Calu3 (cell line): ENCODE measurements around the gene ZNF394. TPM values are rescaled to one million over a fixed set of nuclear protein-coding genes. Genes with fewer than 3 reads are reported as not detected.

ENCODE experiments used
- BruUV-seq: library from RNA; stranded (reverse); fragments of 400-500 nt; replicated peaks from 2 replicates; lab custom pipeline; 2021; lab: Mats Ljungman, UMichigan
- CTCF ChIA-PET: fragments of 300-600 bp; sonication (Branson Sonifier 250); formaldehyde crosslinking; loops from one replicate; lab custom pipeline; 2022; ENCODE audit warnings: antibody characterized with exemption; lab: Charles Lee
- DNase-seq: peaks from one replicate; pipeline ENCODE4 v3.0.0; 2022
- H3K27ac Mint-ChIP-seq: one replicate; pipeline ENCODE4 v1.8.0; 2022; ENCODE audit warnings: mixed read lengths; ENCODE audit not compliant: unreplicated experiment
- H3K27me3 Mint-ChIP-seq: one replicate; pipeline ENCODE4 v1.8.0; 2022; ENCODE audit warnings: mixed read lengths; ENCODE audit not compliant: unreplicated experiment
- H3K36me3 Mint-ChIP-seq: one replicate; pipeline ENCODE4 v1.8.0; 2022; ENCODE audit warnings: mild to moderate bottlenecking, moderate library complexity, mixed read lengths; ENCODE audit not compliant: insufficient read depth, unreplicated experiment
- H3K4me1 Mint-ChIP-seq: one replicate; pipeline ENCODE4 v1.8.0; 2022; ENCODE audit warnings: mild to moderate bottlenecking, low read depth, mixed read lengths; ENCODE audit not compliant: unreplicated experiment
- H3K4me3 Mint-ChIP-seq: one replicate; pipeline ENCODE4 v1.8.0; 2022; ENCODE audit warnings: mild to moderate bottlenecking, low read depth, moderate library complexity, mixed read lengths; ENCODE audit not compliant: unreplicated experiment
- H3K9me3 Mint-ChIP-seq: one replicate; pipeline ENCODE4 v1.8.0; 2022; ENCODE audit warnings: low read depth, mixed read lengths; ENCODE audit not compliant: unreplicated experiment
- intact Hi-C: fragments of 100-400 bp; cut with micrococcal nuclease; formaldehyde crosslinking; loops from one replicate; pipeline ENCODE4 v1.10.0; 2022; ENCODE audit not compliant: unreplicated experiment
- total RNA-seq: library from RNA; stranded (reverse); gene quantifications from 2 replicates; pipeline ENCODE4 v1.2.3, GENCODE V29; 2022
- TF ChIP-seq, protein P1 (sequence below): fragments of 200-600 bp; IDR thresholded peaks from one replicate; pipeline ENCODE4 v1.8.0; 2022; ENCODE audit warnings: antibody characterized with exemption; ENCODE audit not compliant: unreplicated experiment

ZNF394 gene
- total RNA-seq, 1 experiment from 2014 or later, result 17.3 TPM

GRCh38 chr7:99499371-99499720 lies 735 bp downstream of the ZNF394 start:
- peaks cover 9% of the 10 kb centered on the region for H3K4me1 Mint-ChIP-seq
- BruUV-seq, result no TSS peak
- intact Hi-C loops, result loop anchor here (10.0 kb wide), 1 partner anchor 115 kb away; the partner anchor contains the start of gene ZSCAN25

DNA sequence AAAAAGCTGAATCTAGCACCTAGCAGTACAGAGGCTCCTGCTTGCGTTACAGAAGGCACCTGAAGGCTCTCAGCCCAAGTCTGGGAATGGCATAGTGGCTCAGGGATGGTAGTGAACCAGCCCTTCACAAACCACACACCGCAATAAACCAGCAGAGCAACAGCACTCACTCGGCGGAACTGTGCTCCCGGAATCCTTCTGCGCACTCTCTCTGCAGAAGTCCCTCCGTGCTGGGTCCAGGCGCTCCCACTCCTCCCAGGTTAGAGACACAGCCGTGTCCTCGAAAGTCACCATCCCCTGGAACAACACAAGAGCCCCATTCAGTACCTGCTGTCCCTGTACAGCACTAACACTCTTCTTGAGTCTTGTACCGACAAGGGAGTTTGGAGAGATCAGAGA lies 1.5 kb downstream of the ZNF394 start:
- DNase-seq, result no peak
- no TSS peak for BruUV-seq
- intact Hi-C loops, result loop anchor here (10.0 kb wide), 1 partner anchor 116 kb away; the partner anchor contains the start of gene ZSCAN25
- no peak overlapping the region for H3K27ac Mint-ChIP-seq
- CTCF ChIA-PET, result no interaction called here
- peaks cover 45% of the 10 kb centered on the region for H3K36me3 Mint-ChIP-seq
- peak overlapping the region; percentile 88 for H3K4me3 Mint-ChIP-seq
- H3K27me3 Mint-ChIP-seq, result no peaks in the 10 kb centered on the region
- H3K4me1 Mint-ChIP-seq, result peaks cover 9% of the 10 kb centered on the region
- H3K9me3 Mint-ChIP-seq, result no peaks in the 10 kb centered on the region
- TF ChIP-seq, protein P1, sequence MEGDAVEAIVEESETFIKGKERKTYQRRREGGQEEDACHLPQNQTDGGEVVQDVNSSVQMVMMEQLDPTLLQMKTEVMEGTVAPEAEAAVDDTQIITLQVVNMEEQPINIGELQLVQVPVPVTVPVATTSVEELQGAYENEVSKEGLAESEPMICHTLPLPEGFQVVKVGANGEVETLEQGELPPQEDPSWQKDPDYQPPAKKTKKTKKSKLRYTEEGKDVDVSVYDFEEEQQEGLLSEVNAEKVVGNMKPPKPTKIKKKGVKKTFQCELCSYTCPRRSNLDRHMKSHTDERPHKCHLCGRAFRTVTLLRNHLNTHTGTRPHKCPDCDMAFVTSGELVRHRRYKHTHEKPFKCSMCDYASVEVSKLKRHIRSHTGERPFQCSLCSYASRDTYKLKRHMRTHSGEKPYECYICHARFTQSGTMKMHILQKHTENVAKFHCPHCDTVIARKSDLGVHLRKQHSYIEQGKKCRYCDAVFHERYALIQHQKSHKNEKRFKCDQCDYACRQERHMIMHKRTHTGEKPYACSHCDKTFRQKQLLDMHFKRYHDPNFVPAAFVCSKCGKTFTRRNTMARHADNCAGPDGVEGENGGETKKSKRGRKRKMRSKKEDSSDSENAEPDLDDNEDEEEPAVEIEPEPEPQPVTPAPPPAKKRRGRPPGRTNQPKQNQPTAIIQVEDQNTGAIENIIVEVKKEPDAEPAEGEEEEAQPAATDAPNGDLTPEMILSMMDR, result no peak

More at GRCh38 chr7:99499371-99499720, 735 bp downstream of the ZNF394 start:
- TF ChIP-seq, protein P1, result no peak
- H3K27me3 Mint-ChIP-seq, result no peaks in the 10 kb centered on the region
- H3K27ac Mint-ChIP-seq, result peak overlapping the region; percentile 96
- H3K36me3 Mint-ChIP-seq, result peaks cover 44% of the 10 kb centered on the region
- DNase-seq, result no peak
- H3K4me3 Mint-ChIP-seq, result peak overlapping the region; percentile 88
- CTCF ChIA-PET, result interaction anchor here (0.6 to 0.8 kb wide), 2 partner anchors 28 to 124 kb away, joined by 3 to 4 read pairs; no protein-coding TSS in a partner anchor
- no peaks in the 10 kb centered on the region for H3K9me3 Mint-ChIP-seq

DNA sequence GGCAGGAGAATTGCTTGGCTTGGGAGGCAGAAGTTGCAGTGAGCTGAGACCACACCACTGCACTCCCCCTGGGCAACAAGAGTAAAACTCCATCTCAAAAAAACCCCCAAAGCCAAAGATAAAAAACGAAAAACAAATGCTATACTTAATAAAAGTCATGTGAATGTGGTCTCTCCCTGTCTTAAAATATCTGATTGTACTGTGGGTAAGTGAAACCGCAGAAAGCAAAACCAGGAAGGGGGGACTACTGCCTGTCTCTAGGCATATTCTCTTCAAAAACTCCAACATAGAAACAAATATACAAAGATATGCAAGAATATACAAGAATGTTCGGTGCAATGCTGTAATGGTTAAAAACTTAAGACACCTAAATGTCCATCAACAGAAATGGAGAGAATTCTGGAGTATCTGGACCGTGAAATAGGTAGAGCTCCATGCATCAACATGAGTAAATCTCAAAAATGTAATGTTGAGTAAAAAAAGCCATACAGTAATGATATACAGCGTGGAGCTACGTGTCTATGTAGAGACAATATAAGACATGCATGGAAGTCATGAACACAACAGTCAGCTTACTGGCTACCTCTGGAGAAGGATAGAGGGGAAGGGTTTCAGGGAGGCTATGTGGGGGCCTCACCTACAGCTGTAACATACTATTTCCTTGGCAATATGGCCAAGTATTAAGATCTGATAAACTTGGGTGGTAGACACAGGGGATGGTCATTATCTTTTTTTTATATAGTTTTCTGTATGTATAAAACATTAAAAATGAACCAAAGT lies 2.1 kb downstream of the ZNF394 start:
- intact Hi-C loops, result loop anchor here (10.0 kb wide), 1 partner anchor 117 kb away; the partner anchor contains the start of gene ZSCAN25
- peaks cover 51% of the 10 kb centered on the region for H3K36me3 Mint-ChIP-seq

DNA sequence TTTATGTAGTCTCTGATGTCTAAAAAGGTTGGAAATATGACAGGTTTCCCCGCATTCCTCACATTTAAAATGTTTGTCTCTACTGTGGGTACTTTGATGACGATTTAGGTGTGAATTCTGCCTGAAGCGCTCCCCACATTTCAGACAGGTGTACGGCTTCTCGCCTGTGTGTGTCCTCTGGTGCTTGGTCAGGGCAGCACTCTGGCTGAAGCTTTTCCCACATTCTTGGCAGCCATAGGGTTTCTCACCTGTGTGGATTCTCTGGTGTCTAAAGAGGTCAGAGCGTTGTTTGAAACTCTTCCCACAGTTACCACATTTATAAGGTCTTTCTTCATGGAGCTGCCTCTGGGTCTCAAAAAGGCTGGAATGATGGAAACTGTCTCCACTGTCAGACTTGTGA lies 6.3 kb downstream of the ZNF394 start:
- H3K4me3 Mint-ChIP-seq, result no peak overlapping the region
- peaks cover 9% of the 10 kb centered on the region for H3K4me1 Mint-ChIP-seq
- intact Hi-C loops, result loop anchor here (10.0 kb wide), 1 partner anchor 121 kb away; the partner anchor contains the start of gene ZSCAN25
- no peaks in the 10 kb centered on the region for H3K27me3 Mint-ChIP-seq
- H3K27ac Mint-ChIP-seq, result no peak overlapping the region
- H3K36me3 Mint-ChIP-seq, result peaks cover 29% of the 10 kb centered on the region
- CTCF ChIA-PET, result no interaction called here
- H3K9me3 Mint-ChIP-seq, result no peaks in the 10 kb centered on the region
- no TSS peak for BruUV-seq
- TF ChIP-seq, protein P1, result no peak
- DNase-seq, result no peak

More for the DNA sequence above, 2.1 kb downstream of the ZNF394 start:
- peaks cover 9% of the 10 kb centered on the region for H3K4me1 Mint-ChIP-seq
- no peaks in the 10 kb centered on the region for H3K27me3 Mint-ChIP-seq
- peak overlapping the region; percentile 88 for H3K4me3 Mint-ChIP-seq
- BruUV-seq, result no TSS peak
- TF ChIP-seq, protein P1, result no peak
- no peak for DNase-seq
- CTCF ChIA-PET, result no interaction called here
- no peak overlapping the region for H3K27ac Mint-ChIP-seq
- no peaks in the 10 kb centered on the region for H3K9me3 Mint-ChIP-seq
